ENCODE data around the gene SHISA7. TPM values are rescaled to one million over a fixed set of nuclear protein-coding genes. Genes with fewer than 3 reads are reported as not detected.

SHISA7 gene
- polyA plus RNA-seq, 1 of the 3 experiments (the other 2 are of a cell fraction) = 0.02 TPM

GRCh38 chr19:55447421-55448174, 4.5 kb upstream of the SHISA7 start:
- DNase-seq = peak; percentile 78
- no peak overlapping the region for H2AFZ ChIP-seq (ENCODE audit: low read depth)
- H3K4me1 ChIP-seq (ENCODE audit: control insufficient read depth in 1 of 2, insufficient read depth in 2 of 2, low read depth in 1 of 2, low read length in 1 of 2) = peaks cover 0 to 12% of the 10 kb centered on the region in 2 experiments; a peak in 2 of 4 replicates
- H3K4me3 ChIP-seq (ENCODE audit: low read depth in 2 of 2, low read length in 1 of 2) = no peak overlapping the region
- no peaks in the 10 kb centered on the region for H3K9me3 ChIP-seq
- ChIA-PET POLR2A (no interaction called here), CTCF (interaction anchor here (0.6 to 1.7 kb wide), 4 partner anchors 20 to 874 kb away, joined by 3 to 5 read pairs (median 4); partner anchors contain the start of gene LILRA2)
- no peak overlapping the region for H3K4me2 ChIP-seq
- H3K9ac ChIP-seq = no peak overlapping the region
- no peaks in the 10 kb centered on the region for H3K79me2 ChIP-seq (ENCODE audit: insufficient read depth)
- TF ChIP-seq MEF2A (IDR thresholded peaks at IDR 0.05; ENCODE audit: borderline replicate concordance, low read depth) (no peak), MXI1 (IDR thresholded peaks at IDR 0.05; ENCODE audit: low read depth, low read length) (peak; percentile 97)
- TF ChIP-seq, protein P1, sequence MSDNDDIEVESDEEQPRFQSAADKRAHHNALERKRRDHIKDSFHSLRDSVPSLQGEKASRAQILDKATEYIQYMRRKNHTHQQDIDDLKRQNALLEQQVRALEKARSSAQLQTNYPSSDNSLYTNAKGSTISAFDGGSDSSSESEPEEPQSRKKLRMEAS (IDR thresholded peaks at IDR 0.05; ENCODE audit: low read depth) = peak; percentile 60; the same call in 1 of the 2 replicates
- H3F3A ChIP-seq (replicated peaks; ENCODE audit: insufficient read depth) = peaks cover 8% of the 10 kb centered on the region
- WGBS (ENCODE audit: low lambda C conversion rate) = 4% methylated on average over 13 of the region's 16 CpGs
- H3K27ac ChIP-seq (ENCODE audit: low read depth in 2 of 2, low read length in 1 of 2) = no peak overlapping the region
- H3K36me3 ChIP-seq (replicated peaks in 1 of 2; ENCODE audit: control insufficient read depth in 1 of 2, insufficient read depth in 2 of 2, low read length in 1 of 2) = no peaks in the 10 kb centered on the region
- peaks cover 51% of the 10 kb centered on the region for H3K27me3 ChIP-seq (ENCODE audit: insufficient read depth)
- H3K9me2 ChIP-seq = no peaks in the 10 kb centered on the region
- H4K20me1 ChIP-seq (ENCODE audit: insufficient read depth) = peaks cover 5% of the 10 kb centered on the region; the same call in 1 of the 2 replicates

DNA sequence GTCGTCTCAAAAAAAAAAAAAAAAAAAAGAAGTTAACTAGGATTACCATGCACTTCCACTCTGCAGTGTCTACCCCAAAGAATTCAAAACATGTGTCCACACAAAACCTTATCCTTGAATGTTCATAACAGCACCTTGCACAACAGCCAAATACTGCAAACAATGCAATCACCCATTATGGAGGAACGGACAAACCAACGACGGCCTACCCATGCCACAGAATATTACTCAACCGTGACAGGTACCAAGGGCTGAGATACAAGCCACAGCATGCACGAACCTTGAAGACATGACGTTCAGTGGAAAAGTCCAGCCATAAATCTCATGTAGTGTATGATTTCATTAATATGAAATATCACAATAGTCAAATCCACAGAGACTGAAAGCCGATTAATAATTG, 3.0 kb upstream of the SHISA7 start:
- no peaks in the 10 kb centered on the region for H3K36me3 ChIP-seq (replicated peaks in 1 of 2; ENCODE audit: control insufficient read depth in 1 of 2, insufficient read depth in 2 of 2, low read length in 1 of 2)
- H2AFZ ChIP-seq (ENCODE audit: low read depth) = no peak overlapping the region
- H3K4me2 ChIP-seq = no peak overlapping the region
- H3F3A ChIP-seq (replicated peaks; ENCODE audit: insufficient read depth) = peaks cover 8% of the 10 kb centered on the region
- H3K79me2 ChIP-seq (ENCODE audit: insufficient read depth) = no peaks in the 10 kb centered on the region
- H3K9me3 ChIP-seq = no peaks in the 10 kb centered on the region
- TF ChIP-seq NFIC (IDR thresholded peaks at IDR 0.05; ENCODE audit: borderline replicate concordance) = no peak
- TF ChIP-seq, protein P2, sequence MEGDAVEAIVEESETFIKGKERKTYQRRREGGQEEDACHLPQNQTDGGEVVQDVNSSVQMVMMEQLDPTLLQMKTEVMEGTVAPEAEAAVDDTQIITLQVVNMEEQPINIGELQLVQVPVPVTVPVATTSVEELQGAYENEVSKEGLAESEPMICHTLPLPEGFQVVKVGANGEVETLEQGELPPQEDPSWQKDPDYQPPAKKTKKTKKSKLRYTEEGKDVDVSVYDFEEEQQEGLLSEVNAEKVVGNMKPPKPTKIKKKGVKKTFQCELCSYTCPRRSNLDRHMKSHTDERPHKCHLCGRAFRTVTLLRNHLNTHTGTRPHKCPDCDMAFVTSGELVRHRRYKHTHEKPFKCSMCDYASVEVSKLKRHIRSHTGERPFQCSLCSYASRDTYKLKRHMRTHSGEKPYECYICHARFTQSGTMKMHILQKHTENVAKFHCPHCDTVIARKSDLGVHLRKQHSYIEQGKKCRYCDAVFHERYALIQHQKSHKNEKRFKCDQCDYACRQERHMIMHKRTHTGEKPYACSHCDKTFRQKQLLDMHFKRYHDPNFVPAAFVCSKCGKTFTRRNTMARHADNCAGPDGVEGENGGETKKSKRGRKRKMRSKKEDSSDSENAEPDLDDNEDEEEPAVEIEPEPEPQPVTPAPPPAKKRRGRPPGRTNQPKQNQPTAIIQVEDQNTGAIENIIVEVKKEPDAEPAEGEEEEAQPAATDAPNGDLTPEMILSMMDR (IDR thresholded peaks at IDR 0.05) = no peak
- TF ChIP-seq TCF12 (IDR thresholded peaks at IDR 0.05) = no peak
- no peak for TF ChIP-seq USF1 (IDR thresholded peaks at IDR 0.05; ENCODE audit: borderline replicate concordance, low read depth)
- peaks cover 5% of the 10 kb centered on the region; the same call in 1 of the 2 replicates for H4K20me1 ChIP-seq (ENCODE audit: insufficient read depth)
- peaks cover 0 to 5% of the 10 kb centered on the region in 2 experiments; a peak in 1 of 4 replicates for H3K4me1 ChIP-seq (ENCODE audit: control insufficient read depth in 1 of 2, insufficient read depth in 2 of 2, low read depth in 1 of 2, low read length in 1 of 2)
- H3K9ac ChIP-seq = no peak overlapping the region
- ChIA-PET CTCF (interaction anchor here (1.7 kb wide), 1 partner anchor 305 kb away, joined by 5 read pairs; no protein-coding TSS in a partner anchor), POLR2A (no interaction called here)
- no peak for DNase-seq
- no peak overlapping the region for H3K27ac ChIP-seq (ENCODE audit: low read depth in 2 of 2, low read length in 1 of 2)
- no peak overlapping the region for H3K4me3 ChIP-seq (ENCODE audit: low read depth in 2 of 2, low read length in 1 of 2)
- no peaks in the 10 kb centered on the region for H3K9me2 ChIP-seq
- WGBS (ENCODE audit: low lambda C conversion rate) = 35% methylated on average over 8 of the region's 8 CpGs
- peaks cover 49% of the 10 kb centered on the region for H3K27me3 ChIP-seq (ENCODE audit: insufficient read depth)
